GM23338 (cell line): ENCODE data around the gene CRAMP1. TPM values are rescaled to one million over a fixed set of nuclear protein-coding genes. Genes with fewer than 3 reads are reported as not detected.

ENCODE experiments used
- ATAC-seq: fragments of 200-7000 bp; cut with Tn5 transposase; 3 replicates; pipeline ENCODE4 v1.9.1; 2020
- DNase-seq: peaks from one replicate; pipeline ENCODE4 v3.0.0-alpha.2; 2015; ENCODE audit warnings: low spot score
- H2AFZ ChIP-seq: fragments of 200-600 bp; sonication (generic); 2 replicates; pipeline ENCODE4 v1.8.0; 2016; ENCODE audit warnings: antibody characterized with exemption, mild to moderate bottlenecking, moderate library complexity
- H3F3A ChIP-seq: fragments of 200-600 bp; sonication (generic); replicated peaks from 2 replicates; pipeline ENCODE4 v1.8.0; 2017; ENCODE audit warnings: antibody characterized with exemption, mixed run types, low read depth
- H3K27ac ChIP-seq: fragments of 200-600 bp; sonication (generic); 2 replicates; pipeline ENCODE4 v1.6.1; 2016; ENCODE audit warnings: low read depth
- H3K27me3 ChIP-seq: fragments of 200-600 bp; sonication (generic); 2 replicates; pipeline ENCODE4 v1.8.0; 2016; ENCODE audit warnings: mild to moderate bottlenecking, mixed run types, moderate library complexity; ENCODE audit not compliant: insufficient read depth
- H3K36me3 ChIP-seq: fragments of 200-600 bp; sonication (generic); 2 replicates; pipeline ENCODE4 v1.8.0; 2016; ENCODE audit warnings: mild to moderate bottlenecking; ENCODE audit not compliant: insufficient read depth
- H3K4me1 ChIP-seq: fragments of 200-600 bp; sonication (generic); 2 replicates; pipeline ENCODE4 v1.8.0; 2016; ENCODE audit warnings: mild to moderate bottlenecking, moderate library complexity; ENCODE audit not compliant: insufficient read depth
- H3K4me2 ChIP-seq: fragments of 200-600 bp; sonication (generic); 2 replicates; pipeline ENCODE4 v1.7.1; 2017; ENCODE audit warnings: mixed run types
- H3K4me3 ChIP-seq: fragments of 200-600 bp; sonication (generic); 2 replicates; pipeline ENCODE4 v1.6.1; 2016; ENCODE audit warnings: mixed run types
- H3K79me2 ChIP-seq: fragments of 200-600 bp; sonication (generic); replicated peaks from 2 replicates; pipeline ENCODE4 v1.8.0; 2017; ENCODE audit warnings: mild to moderate bottlenecking; ENCODE audit not compliant: insufficient read depth
- H3K9me2 ChIP-seq: fragments of 200-600 bp; sonication (generic); 2 replicates; pipeline ENCODE4 v1.8.0; 2017; ENCODE audit not compliant: insufficient read depth
- H4K20me1 ChIP-seq: fragments of 200-600 bp; sonication (generic); replicated peaks from 2 replicates; pipeline ENCODE4 v1.8.0; 2017; ENCODE audit warnings: mild to moderate bottlenecking; ENCODE audit not compliant: insufficient read depth
- H3K27ac Mint-ChIP-seq: 2 replicates; pipeline ENCODE4 v1.8.0; 2020; ENCODE audit warnings: inconsistent platforms, mild to moderate bottlenecking, moderate library complexity, mixed read lengths
- H3K27me3 Mint-ChIP-seq: 3 replicates; pipeline ENCODE4 v1.8.0; 2022; ENCODE audit warnings: low read depth, mild to moderate bottlenecking, moderate library complexity, mixed read lengths, inconsistent platforms; ENCODE audit not compliant: insufficient read depth, poor library complexity
- H3K36me3 Mint-ChIP-seq: 3 replicates; pipeline ENCODE4 v1.8.0; 2021; ENCODE audit warnings: low read depth, mild to moderate bottlenecking, inconsistent platforms, moderate library complexity, mixed read lengths
- H3K4me1 Mint-ChIP-seq: 3 replicates; pipeline ENCODE4 v1.8.0; 2020; ENCODE audit warnings: mild to moderate bottlenecking, inconsistent platforms, mixed read lengths
- H3K4me3 Mint-ChIP-seq: 3 replicates; pipeline ENCODE4 v1.8.0; 2021; ENCODE audit warnings: moderate library complexity, mild to moderate bottlenecking, inconsistent platforms, mixed read lengths
- H3K9me3 Mint-ChIP-seq: 3 replicates; pipeline ENCODE4 v1.8.0; 2020; ENCODE audit warnings: moderate library complexity, mild to moderate bottlenecking, inconsistent platforms, mixed read lengths
- EZH2 ChIP-seq: fragments of 200-600 bp; sonication (generic); IDR thresholded peaks from one replicate; pipeline ENCODE4 v1.8.0; 2017; ENCODE audit warnings: antibody characterized with exemption, mild to moderate bottlenecking, low read depth; ENCODE audit not compliant: unreplicated experiment
- EZH2phosphoT487 ChIP-seq: fragments of 200-600 bp; sonication (generic); IDR thresholded peaks from one replicate; pipeline ENCODE4 v1.8.1; 2018; ENCODE audit warnings: antibody characterized with exemption; ENCODE audit not compliant: unreplicated experiment
- JUNB ChIP-seq: IDR thresholded peaks from one replicate; pipeline ENCODE4 v1.6.1; 2016; ENCODE audit warnings: antibody characterized with exemption; ENCODE audit not compliant: unreplicated experiment
- NANOG ChIP-seq: IDR thresholded peaks from 2 replicates; pipeline ENCODE4 v1.6.1; 2016; ENCODE audit warnings: antibody characterized with exemption, borderline replicate concordance
- POLR2AphosphoS5 ChIP-seq: IDR thresholded peaks from 2 replicates; pipeline ENCODE4 v1.6.1; 2016; ENCODE audit warnings: antibody characterized with exemption, low read depth
- ZNF114 ChIP-seq: fragments of 250-450 bp; sonication (Bioruptor Pico); IDR thresholded peaks from 2 replicates; pipeline ENCODE4 v1.5.0; 2020; ENCODE audit warnings: mild to moderate bottlenecking, moderate library complexity
- ZNF331 ChIP-seq: fragments of 250-450 bp; sonication (Bioruptor Pico); IDR thresholded peaks from 2 replicates; pipeline ENCODE4 v1.5.0; 2020; ENCODE audit warnings: low read depth, mild to moderate bottlenecking, moderate library complexity
- polyA plus RNA-seq: library from polyadenylated mRNA; unstranded; fragments of >200 nt; fragmentation: Nextera tagmentation; extraction: Ambion mirVana; gene quantifications from 2 replicates; pipeline ENCODE4 v1.2.1, GENCODE V29; 2016
- total RNA-seq: library from RNA; depleted of rRNA; stranded (reverse); fragments of >200 nt; shearing (Covaris generic); gene quantifications from 2 replicates; pipeline ENCODE4 v1.2.3, GENCODE V29; 2014
- TF ChIP-seq, protein P1 (sequence below): IDR thresholded peaks from 2 replicates; pipeline ENCODE4 v1.6.1; 2016; ENCODE audit warnings: antibody characterized with exemption
- TF ChIP-seq, protein P2 (sequence below): IDR thresholded peaks from one replicate; pipeline ENCODE4 v1.6.1; 2018; ENCODE audit warnings: antibody characterized with exemption; ENCODE audit not compliant: unreplicated experiment
- TF ChIP-seq, protein P3 (sequence below), 2 experiments: fragments of 200-600 bp in 1 of 2; sonication (generic) in 1 of 2; conservative IDR thresholded peaks; 2 replicates each; pipeline versions ENCODE4 v1.5.1 to v1.6.1; 2016 to 2017; ENCODE audit warnings: antibody characterized with exemption in 2 of 2, low read depth in 2 of 2, mild to moderate bottlenecking in 2 of 2, moderate library complexity in 1 of 2

Gene CRAMP1
- total and polyA plus RNA-seq, 2 experiments from 2014 or later = 3.4 to 16.7 TPM

DNA sequence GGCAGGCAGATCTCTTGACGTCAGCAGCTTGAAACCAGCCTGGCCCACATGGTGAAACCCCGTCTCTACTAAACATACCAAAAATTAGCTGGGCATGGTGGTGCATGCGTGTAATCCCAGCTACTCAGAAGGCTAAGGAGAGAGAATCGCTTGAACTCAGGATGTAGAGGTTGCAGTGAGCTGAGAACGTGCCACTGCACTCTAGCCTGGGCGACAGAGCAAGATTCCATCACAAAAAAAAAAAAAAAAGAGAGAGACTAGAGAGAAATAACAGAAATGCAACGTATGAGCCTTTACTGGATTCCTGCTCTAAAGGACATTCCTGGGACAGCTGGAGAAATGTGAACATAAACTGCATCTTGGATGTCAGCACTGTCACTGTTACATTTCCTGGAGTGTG lies 11.1 kb upstream of the CRAMP1 start (continued):
- TF ChIP-seq, protein P1, sequence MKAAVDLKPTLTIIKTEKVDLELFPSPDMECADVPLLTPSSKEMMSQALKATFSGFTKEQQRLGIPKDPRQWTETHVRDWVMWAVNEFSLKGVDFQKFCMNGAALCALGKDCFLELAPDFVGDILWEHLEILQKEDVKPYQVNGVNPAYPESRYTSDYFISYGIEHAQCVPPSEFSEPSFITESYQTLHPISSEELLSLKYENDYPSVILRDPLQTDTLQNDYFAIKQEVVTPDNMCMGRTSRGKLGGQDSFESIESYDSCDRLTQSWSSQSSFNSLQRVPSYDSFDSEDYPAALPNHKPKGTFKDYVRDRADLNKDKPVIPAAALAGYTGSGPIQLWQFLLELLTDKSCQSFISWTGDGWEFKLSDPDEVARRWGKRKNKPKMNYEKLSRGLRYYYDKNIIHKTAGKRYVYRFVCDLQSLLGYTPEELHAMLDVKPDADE = no peak
- no peak for TF ChIP-seq ZNF114 (CRISPR knock-in tag)
- TF ChIP-seq, protein P2, sequence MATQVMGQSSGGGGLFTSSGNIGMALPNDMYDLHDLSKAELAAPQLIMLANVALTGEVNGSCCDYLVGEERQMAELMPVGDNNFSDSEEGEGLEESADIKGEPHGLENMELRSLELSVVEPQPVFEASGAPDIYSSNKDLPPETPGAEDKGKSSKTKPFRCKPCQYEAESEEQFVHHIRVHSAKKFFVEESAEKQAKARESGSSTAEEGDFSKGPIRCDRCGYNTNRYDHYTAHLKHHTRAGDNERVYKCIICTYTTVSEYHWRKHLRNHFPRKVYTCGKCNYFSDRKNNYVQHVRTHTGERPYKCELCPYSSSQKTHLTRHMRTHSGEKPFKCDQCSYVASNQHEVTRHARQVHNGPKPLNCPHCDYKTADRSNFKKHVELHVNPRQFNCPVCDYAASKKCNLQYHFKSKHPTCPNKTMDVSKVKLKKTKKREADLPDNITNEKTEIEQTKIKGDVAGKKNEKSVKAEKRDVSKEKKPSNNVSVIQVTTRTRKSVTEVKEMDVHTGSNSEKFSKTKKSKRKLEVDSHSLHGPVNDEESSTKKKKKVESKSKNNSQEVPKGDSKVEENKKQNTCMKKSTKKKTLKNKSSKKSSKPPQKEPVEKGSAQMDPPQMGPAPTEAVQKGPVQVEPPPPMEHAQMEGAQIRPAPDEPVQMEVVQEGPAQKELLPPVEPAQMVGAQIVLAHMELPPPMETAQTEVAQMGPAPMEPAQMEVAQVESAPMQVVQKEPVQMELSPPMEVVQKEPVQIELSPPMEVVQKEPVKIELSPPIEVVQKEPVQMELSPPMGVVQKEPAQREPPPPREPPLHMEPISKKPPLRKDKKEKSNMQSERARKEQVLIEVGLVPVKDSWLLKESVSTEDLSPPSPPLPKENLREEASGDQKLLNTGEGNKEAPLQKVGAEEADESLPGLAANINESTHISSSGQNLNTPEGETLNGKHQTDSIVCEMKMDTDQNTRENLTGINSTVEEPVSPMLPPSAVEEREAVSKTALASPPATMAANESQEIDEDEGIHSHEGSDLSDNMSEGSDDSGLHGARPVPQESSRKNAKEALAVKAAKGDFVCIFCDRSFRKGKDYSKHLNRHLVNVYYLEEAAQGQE = no peak
- no peak for TF ChIP-seq JUNB
- no peak for TF ChIP-seq EZH2phosphoT487

DNA sequence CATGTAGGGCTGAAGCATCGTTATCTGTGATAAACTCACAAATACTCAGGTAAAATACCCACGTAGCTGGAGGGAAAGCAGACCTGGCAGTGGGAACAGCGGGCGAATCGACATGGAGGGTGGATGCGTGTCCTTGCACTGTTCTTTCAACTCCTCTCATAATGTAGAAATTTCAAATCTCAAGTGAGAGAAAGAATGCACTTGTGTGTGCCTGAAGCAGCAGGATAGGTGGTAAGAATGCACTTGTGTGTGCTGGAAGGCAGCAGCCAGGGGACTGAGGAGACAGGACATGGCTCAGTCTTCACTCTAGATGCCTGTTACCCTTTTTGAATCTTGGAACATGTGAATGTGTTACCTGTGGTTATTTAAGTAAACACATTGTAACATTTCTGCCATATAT lies 10.7 kb upstream of the CRAMP1 start:
- Histone ChIP-seq H3K36me3 (no peaks in the 10 kb centered on the region), H3K79me2 (no peaks in the 10 kb centered on the region), H3K4me2 (no peak overlapping the region), H3K9me2 (no peaks in the 10 kb centered on the region), H3F3A (no peaks in the 10 kb centered on the region), H3K27me3 (no peaks in the 10 kb centered on the region), H4K20me1 (no peaks in the 10 kb centered on the region; the same call in 1 of the 2 replicates), H2AFZ (no peak overlapping the region), H3K4me1 (no peaks in the 10 kb centered on the region), H3K27ac (no peak overlapping the region), H3K4me3 (no peak overlapping the region)
- Mint-ChIP-seq H3K4me1 (no peaks in the 10 kb centered on the region; the same call in 2 of the 3 replicates), H3K27ac (no peak overlapping the region), H3K36me3 (peaks cover 51% of the 10 kb centered on the region), H3K9me3 (peaks cover 22% of the 10 kb centered on the region), H3K27me3 (peaks cover 5% of the 10 kb centered on the region), H3K4me3 (no peak overlapping the region)
- TF ChIP-seq, protein P1 = no peak
- TF ChIP-seq EZH2 = no peak
- TF ChIP-seq EZH2phosphoT487 = no peak
- TF ChIP-seq POLR2AphosphoS5 = no peak
- no peak for TF ChIP-seq ZNF114 (CRISPR knock-in tag)
- no peak for TF ChIP-seq NANOG
- TF ChIP-seq ZNF331 (CRISPR knock-in tag) = no peak
- TF ChIP-seq, protein P3, sequence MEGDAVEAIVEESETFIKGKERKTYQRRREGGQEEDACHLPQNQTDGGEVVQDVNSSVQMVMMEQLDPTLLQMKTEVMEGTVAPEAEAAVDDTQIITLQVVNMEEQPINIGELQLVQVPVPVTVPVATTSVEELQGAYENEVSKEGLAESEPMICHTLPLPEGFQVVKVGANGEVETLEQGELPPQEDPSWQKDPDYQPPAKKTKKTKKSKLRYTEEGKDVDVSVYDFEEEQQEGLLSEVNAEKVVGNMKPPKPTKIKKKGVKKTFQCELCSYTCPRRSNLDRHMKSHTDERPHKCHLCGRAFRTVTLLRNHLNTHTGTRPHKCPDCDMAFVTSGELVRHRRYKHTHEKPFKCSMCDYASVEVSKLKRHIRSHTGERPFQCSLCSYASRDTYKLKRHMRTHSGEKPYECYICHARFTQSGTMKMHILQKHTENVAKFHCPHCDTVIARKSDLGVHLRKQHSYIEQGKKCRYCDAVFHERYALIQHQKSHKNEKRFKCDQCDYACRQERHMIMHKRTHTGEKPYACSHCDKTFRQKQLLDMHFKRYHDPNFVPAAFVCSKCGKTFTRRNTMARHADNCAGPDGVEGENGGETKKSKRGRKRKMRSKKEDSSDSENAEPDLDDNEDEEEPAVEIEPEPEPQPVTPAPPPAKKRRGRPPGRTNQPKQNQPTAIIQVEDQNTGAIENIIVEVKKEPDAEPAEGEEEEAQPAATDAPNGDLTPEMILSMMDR (conservative IDR thresholded peaks at IDR 0.05; ENCODE audit: low read depth in 2 of 2) = no peak
- ATAC-seq (no peak), DNase-seq (no peak)
